ENCODE measurements around the gene MSTO1. TPM values are rescaled to one million over a fixed set of nuclear protein-coding genes. Genes with fewer than 3 reads are reported as not detected.
"Not testable (repeated sequence)": the region's sequence is repeated elsewhere in the genome, so short reads cannot be mapped to it uniquely, and the experiment has no call there.

Gene MSTO1
- total RNA-seq, 4 donors from 2014 or later, result 6.1 to 12.8 (median 10.2) TPM

DNA sequence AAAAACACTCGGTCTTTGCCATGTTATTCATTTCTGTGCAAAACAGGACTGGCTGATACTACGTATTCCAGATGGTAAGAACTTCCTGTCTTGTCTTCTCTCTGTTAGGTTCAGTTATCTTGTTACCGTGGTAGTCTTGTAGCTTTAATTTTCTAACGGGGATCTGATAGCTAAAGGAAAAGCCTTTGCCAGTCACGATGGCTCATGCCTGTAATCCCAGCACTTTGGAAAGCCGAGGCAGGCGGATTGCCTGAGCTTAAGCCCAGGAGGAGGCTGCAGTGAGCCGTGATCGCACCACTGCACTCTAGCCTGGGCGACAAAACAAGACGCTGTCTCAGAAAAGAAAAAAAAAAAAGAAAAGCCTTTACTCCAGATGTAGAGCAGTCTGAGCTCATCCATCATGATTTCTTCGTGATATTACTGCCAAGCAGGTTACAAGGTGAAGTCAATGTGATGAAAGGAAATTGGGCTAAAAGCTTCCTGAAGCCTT lies 11.1 kb upstream of the MSTO1 start:
- TF ChIP-seq, protein P1, sequence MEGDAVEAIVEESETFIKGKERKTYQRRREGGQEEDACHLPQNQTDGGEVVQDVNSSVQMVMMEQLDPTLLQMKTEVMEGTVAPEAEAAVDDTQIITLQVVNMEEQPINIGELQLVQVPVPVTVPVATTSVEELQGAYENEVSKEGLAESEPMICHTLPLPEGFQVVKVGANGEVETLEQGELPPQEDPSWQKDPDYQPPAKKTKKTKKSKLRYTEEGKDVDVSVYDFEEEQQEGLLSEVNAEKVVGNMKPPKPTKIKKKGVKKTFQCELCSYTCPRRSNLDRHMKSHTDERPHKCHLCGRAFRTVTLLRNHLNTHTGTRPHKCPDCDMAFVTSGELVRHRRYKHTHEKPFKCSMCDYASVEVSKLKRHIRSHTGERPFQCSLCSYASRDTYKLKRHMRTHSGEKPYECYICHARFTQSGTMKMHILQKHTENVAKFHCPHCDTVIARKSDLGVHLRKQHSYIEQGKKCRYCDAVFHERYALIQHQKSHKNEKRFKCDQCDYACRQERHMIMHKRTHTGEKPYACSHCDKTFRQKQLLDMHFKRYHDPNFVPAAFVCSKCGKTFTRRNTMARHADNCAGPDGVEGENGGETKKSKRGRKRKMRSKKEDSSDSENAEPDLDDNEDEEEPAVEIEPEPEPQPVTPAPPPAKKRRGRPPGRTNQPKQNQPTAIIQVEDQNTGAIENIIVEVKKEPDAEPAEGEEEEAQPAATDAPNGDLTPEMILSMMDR (IDR thresholded peaks at IDR 0.05), result no peak
- TF ChIP-seq POLR2A (IDR thresholded peaks at IDR 0.05), result no peak
- DNase-seq (ENCODE audit: low spot score in 2 of 2), result no peak
- intact Hi-C loops (cut with DNase I; ENCODE audit: low total_unique reads), result loop anchor here (10.0 kb wide), 1 partner anchor 334 kb away; the partner anchor contains the start of gene SCAMP3
- 3 to 9% methylated on average over 12 of the region's 12 CpGs for WGBS, 2 donors
- H3K4me3 ChIP-seq (ENCODE audit: low read depth, poor library complexity, severe bottlenecking), result no peak overlapping the region

DNA sequence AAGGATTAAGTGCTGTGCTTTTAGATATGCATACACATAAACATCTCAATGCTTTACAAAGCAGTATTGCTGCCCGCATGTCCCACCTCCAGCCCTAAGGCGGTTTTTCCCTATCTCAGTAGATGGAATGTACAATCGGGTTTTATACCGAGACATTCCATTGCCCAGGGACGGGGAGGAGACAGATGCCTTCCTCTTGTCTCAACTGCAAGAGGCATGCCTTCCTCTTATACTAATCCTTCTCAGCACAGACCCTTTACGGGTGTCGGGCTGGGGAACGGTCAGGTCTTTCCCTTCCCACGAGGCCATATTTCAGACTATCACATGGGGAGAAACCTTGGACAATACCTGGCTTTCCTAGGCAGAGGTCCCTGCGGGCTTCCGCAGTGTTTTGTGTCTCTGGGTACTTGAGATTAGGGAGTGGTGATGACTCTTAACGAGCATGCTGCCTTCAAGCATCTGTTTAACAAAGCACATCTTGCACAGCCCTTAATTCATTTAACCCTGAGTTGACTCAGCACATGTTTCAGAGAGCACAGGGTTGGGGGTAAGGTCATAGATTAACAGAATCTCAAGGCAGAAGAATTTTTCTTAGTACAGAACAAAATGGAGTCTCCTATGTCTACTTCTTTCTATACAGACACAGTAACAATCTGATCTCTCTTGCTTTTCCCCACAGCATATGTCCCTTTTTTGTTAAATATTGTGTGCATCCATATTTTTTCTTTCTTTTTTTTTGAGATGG lies 10.0 kb upstream of the MSTO1 start:
- WGBS, 2 donors, result 21% methylated on average over 12 of the region's 12 CpGs
- not testable (repeated sequence) for H3K4me3 ChIP-seq (ENCODE audit: low read depth, poor library complexity, severe bottlenecking); DNase-seq (ENCODE audit: low spot score in 2 of 2)
- intact Hi-C loops (cut with DNase I; ENCODE audit: low total_unique reads), result loop anchor here (10.0 kb wide), 1 partner anchor 335 kb away; the partner anchor contains the start of gene SCAMP3

DNA sequence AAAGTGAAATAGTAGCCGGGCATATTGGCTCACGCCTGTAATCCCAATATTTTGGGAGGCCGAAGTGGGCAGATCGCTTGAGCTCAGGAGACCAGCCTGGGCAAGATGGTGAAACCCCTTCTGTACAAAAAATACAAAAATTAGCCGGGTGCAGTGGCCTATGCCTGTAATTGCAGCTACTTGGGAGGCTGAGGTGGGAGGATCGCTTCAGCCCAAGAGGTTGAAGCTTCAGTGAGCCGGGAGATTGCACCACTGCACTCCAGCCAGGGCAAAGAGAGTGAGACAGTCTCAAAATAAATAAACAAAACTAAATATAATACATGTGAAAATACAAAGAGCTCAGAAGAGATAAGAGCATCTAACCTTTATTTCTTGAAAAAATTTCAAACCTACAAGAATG lies 2.3 kb upstream of the MSTO1 start:
- 81% methylated on average over 7 of the region's 7 CpGs for WGBS, 2 donors
- no peak for DNase-seq (ENCODE audit: low spot score in 2 of 2)

DNA sequence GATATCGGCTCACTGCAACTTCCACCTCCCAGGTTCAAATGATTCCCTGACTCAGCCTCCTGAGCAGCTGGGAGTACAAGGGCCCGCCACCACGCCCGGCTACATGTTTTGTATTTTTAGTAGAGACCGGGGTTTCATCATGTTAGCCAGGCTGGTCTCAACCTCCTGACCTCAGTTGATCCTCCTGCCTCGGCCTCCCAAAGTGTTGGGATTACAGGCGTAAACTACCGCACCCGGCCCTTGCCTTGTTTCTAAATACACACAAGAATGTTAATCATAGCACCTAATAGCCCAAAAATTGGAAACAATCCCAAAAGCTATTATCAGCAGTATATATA lies 1.2 kb upstream of the MSTO1 start:
- DNase-seq (ENCODE audit: low spot score in 2 of 2), result no peak
- H3K4me3 ChIP-seq (ENCODE audit: low read depth, poor library complexity, severe bottlenecking), result no peak overlapping the region
- intact Hi-C loops (cut with DNase I; ENCODE audit: low total_unique reads), result no loop called here
- TF ChIP-seq, protein P1 (IDR thresholded peaks at IDR 0.05), result no peak
- no peak for TF ChIP-seq POLR2A (IDR thresholded peaks at IDR 0.05)
- 87 to 95% methylated on average over 9 of the region's 9 CpGs for WGBS, 2 donors

More for the DNA sequence above, 2.3 kb upstream of the MSTO1 start:
- no peak overlapping the region for H3K4me3 ChIP-seq (ENCODE audit: low read depth, poor library complexity, severe bottlenecking)
- no peak for TF ChIP-seq POLR2A (IDR thresholded peaks at IDR 0.05)
- TF ChIP-seq, protein P1 (IDR thresholded peaks at IDR 0.05), result no peak
- intact Hi-C loops (cut with DNase I; ENCODE audit: low total_unique reads), result no loop called here

DNA sequence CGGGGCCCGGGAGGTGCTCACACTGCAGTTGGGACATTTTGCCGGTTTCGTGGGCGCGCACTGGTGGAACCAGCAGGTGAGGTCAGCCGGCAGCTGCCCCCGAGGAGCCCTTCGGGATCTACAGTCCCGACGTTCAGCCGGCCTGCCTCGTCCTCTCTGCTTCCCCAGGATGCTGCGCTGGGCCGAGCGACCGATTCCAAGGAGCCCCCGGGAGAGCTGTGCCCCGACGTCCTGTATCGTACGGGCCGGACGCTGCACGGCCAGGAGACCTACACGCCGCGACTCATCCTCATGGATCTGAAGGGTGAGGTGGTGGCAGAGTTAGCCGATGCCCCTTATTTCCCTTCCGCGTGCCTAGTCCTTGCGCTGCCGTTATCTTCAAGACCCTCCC lies 234 bp downstream of the MSTO1 start:
- H3K4me3 ChIP-seq (ENCODE audit: low read depth, poor library complexity, severe bottlenecking); intact Hi-C loops (cut with DNase I; ENCODE audit: low total_unique reads); DNase-seq (ENCODE audit: low spot score in 2 of 2): not testable (repeated sequence)
- no CpG with 5 or more reads among the region's 33 CpGs for WGBS, 2 donors

DNA sequence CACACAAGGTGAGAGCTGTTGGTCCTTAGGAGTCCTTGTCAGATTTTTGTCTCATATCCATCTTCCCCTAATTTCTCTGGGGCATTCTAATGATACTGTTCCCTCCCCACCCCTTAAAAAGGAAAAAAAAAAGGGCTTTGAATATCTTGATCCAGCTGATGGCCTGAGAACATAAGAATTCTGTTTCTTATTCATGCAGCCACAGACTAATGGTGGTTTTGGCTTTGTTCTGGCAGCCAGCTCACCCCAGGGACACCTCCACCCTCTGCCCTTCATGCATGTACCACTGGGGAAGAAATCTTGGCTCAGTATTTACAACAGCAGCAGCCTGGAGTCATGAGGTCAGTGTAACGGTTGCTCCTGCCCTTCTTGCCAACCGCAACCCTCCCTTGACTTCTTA lies 3.2 kb downstream of the MSTO1 start:
- no CpG with 5 or more reads among the region's 2 CpGs for WGBS, 2 donors
- intact Hi-C loops (cut with DNase I; ENCODE audit: low total_unique reads); H3K4me3 ChIP-seq (ENCODE audit: low read depth, poor library complexity, severe bottlenecking); DNase-seq (ENCODE audit: low spot score in 2 of 2): not testable (repeated sequence)

DNA sequence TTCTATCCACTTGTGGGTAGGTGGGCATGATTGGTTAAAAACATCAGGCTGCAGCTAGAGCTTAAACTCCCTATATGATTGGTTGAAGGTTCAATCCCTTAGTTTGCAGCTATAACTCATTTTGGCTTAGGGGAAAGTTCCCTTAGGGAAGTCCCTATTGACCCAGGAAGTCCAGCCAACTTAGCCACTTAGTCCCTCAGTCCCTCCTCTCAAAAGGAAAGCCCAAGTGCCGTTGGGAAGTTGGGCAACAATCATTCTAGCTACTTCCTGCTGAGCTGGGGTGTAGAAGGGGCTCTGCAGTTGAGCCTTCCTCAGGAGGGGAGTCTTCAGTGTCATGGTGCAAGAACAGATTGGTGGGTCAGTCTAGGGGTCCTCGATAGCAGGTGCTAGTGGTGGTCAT lies 12.2 kb downstream of the MSTO1 start:
- H3K4me3 ChIP-seq (ENCODE audit: low read depth, poor library complexity, severe bottlenecking), result no peak overlapping the region
- no peak for DNase-seq (ENCODE audit: low spot score in 2 of 2)
- 82 to 83% methylated on average over 2 of the region's 2 CpGs for WGBS, 2 donors
- intact Hi-C loops (cut with DNase I; ENCODE audit: low total_unique reads), result no loop called here
- TF ChIP-seq POLR2A (IDR thresholded peaks at IDR 0.05), result no peak
- TF ChIP-seq, protein P1 (IDR thresholded peaks at IDR 0.05), result no peak

Data from lower leg skin (tissue), 4 donors.